NCI-H526 treated with DMSO at 0.1 percent for 48 hours (cell line): ENCODE measurements around the gene EWSR1.

Source experiments
- DNase-seq: peaks from one replicate; lab custom pipeline; 2025; lab: John Stamatoyannopoulos, UW

EWSR1 gene

DNA sequence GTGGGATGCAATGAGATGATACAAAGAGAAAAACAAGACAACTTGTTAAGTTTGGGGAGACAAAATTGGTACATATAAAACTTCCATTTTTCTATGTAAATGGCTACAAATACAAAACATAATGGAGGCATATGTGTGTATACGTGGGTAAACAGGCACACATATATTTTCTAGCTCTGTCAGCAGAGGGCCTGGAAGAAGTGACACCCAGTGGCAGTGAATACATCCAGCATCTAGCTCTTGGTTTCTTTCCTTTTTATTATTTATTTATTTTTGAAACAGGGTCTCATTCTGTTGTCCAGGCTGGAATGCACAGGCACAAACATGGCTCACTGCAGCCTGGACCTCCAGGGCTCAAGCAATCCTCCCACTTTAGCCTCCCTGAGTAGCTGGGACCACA, 52.5 kb downstream of the EWSR1 start:
- no peak for DNase-seq

DNA sequence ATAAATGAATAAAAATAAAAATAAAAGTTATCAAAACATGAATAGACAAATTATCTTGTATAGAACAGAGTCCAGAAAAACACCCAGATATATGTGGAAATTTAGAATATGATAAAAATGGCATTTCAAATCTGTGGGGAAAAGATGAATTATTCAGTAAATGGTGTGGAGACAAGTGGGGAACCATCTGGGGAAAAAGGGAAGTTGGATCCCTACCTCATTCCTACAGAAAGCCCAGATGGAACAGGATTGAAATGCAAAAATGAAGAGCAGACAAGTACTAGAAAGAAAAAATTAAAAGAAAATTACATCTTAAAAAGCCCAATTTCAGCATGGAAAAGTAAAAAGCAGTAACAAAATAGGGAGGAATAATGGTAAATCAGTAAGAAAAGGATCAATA, 55.6 kb downstream of the EWSR1 start:
- no peak for DNase-seq

DNA sequence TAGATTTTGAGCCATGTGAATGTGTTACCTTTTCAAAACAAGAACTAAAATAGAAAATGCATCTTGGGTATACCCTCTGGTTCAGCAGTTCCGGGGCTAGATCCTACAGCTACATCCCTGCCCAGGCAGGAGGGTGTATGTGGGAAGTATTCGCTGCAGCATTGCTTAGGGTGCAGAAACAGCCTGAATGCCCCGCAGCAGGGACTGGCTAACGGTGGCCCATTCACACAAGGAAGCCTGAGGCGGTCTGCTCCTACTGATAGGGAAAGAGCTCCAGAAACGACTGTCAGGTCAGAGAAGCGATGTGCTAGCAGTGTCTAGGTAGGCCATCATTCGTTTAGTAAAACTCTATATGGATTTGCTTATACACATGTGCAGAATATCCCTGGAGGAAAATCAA, 57.3 kb downstream of the EWSR1 start:
- DNase-seq: no peak

DNA sequence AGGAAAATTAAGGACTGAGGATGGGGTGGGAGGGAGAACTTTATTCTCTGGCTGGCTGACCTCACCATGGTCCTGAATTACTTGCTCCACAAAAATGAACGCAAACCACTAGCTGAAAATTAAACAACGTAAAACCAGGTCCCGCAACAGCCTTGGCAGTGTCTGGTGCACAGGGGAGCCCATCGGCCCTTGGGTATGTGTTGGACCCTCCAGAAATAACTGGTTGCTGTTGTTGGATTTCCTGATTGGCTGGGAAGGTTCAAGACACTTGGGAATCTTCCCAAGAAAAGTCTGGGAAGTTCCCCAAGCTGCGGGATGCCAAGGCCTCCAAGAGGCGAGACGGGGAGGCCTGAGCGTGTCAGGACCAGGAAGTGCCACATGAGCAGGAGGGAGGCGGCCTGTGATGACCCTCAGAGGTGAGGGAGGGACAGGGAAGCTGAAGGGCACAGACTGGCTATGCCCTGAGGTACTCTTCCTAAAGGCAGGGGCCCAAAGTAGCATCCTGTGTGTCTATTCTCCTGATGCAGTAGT, 57.8 kb downstream of the EWSR1 start:
- DNase-seq: no peak

DNA sequence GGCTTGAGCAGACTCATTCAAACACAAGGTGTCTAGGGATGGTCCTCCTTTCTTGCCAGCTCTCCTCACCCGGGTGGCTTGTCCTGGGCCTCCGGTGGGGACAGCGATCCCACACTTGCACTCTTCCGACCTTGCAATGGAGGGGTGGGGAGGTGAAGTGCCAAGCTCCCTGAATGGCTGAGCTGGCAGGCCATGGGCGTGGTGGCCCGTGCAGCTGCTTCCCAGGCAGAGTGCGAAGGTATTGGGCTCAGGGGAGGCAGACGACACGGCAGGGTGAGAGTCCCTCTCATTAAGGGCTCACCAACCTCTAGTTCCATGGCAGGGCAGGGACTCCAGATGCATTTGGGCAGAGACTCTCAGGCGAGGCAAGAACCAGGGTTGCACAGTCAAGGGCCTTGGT, 58.4 kb downstream of the EWSR1 start:
- DNase-seq: no peak

DNA sequence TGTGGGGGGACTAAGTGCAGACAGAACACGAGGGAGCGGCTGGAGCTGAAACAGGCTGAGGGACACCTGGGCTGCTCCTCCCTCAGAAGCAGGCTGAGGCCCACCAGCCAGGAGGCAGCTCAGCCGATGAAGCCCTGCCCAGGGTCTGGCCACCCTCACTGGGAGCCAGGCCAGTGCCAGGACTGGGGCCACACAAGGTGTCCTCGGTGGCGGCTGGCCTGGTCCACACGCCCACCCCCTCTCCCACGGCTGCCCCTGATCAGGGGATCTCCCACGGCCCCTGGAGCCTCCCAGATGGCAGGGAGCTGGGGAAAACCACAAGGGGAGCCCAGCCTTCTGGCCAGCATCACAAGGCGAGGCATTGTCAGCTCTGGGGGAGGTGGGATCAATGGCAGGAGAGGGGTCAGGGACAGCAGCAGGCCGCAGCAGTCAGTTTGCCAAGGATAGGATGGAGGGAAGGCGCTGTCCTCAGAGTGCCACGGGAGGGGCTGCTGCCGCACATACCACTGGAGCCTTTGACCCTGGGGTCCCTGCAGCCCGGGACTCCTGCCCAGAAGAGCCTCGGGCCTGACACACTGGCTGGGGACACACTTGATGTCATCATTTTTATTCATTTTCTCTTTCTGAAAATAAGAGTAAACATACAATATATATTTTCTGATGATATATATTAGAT, 59.2 kb downstream of the EWSR1 start:
- no peak for DNase-seq

DNA sequence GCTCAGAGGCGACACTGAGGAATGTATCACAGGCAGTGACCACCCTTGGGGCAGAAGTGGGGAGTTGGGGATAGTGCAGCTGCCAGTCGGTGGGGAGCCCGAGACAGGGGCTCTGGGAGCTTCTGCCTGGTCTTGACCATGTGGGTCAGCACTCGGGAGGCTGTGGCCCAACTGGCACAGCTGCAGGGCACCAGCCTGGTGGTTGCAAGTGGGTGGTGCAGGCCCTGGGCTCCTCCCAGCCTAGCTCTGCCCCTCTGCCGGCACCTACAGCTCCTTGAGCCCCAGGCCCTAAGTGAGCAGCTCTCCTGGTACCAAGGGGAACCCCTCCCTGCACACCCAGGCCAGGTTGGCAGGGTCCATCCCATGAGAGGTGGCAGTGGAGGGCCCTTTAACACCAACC, 60.0 kb downstream of the EWSR1 start:
- no peak for DNase-seq

DNA sequence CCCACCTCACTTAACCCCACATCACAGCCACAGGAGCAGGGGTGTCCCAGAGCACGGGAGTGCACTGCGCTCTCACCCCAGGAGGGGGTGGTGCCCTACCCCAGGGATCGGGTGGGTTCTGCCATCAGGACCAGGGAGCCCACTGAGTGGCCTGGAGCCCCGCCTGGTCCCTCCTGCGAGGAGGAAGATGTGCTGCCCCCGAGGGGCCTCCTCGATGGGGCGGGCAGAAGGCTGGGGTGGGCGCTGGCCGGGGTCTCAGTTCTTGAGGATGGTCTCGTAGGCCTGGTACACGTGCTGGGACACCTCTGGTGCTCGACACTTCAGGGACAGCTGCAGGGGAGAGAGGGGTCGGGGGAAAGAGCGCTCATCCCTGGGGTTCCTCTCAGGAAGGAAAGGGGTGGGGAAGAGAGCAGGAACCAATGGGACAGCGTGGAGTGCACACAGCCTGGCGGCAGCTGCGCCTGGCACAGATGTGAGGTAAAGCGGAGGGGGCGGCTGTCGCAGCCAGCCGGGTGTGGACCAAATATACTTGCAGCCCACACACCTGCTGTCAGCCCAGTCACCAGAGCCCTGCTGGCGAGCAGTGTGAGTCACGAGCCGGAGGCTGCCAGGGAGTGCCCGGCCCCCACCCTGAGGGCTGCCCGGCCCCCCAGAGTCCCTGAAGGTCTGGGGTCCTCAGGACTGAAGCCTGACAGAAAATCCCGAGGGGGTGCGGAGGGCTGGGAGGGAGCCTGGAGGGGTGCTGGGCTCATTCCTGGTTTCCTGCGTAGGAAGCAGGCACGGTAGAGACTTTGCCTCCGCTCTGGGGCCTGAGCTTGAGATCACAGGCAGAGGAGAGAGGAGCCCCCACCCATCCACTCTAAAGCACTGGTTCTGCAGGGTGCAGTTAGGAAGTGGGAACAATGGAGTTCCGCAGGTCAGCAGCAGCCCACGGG, 60.8 kb downstream of the EWSR1 start:
- no peak for DNase-seq

DNA sequence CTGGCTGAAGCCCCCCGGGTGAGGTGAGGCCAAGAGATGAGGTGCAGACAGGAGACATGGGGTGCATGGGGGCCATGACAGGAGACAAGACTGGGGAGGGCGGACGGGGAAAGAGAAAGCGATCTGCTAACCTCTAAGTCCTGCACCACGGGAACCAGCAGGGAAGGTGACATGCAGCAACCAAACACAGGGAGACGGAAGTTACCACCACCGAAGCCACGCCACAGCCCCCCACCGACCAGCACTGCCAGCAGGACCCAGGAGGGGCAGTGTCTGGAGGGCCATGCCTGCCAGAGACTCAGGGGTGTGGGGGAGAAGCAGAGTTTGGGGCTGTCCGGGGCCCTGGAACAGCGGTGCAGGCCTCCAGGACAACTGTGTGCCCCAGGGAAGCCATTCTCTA, 61.5 kb downstream of the EWSR1 start:
- DNase-seq: no peak

DNA sequence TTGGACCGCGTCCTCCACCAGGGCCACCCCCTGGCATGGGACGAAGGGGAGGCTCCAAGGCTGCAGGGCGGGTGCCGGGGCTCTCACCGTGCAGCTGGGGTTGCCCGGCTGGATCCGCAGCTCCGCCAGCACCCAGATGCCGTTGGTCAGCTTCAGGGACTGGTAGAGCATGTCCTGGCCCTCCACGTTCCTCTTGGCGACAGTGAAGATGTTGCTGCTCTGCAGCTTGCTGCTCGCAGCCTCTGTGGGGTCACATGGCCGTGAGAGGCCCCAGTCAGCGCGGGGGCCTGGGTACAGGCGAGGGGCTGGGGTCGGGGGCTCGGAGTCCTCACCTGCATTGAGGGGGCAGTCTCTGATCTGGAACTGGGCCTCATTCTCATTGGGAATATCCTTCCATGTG, 62.2 kb downstream of the EWSR1 start:
- no peak for DNase-seq

DNA sequence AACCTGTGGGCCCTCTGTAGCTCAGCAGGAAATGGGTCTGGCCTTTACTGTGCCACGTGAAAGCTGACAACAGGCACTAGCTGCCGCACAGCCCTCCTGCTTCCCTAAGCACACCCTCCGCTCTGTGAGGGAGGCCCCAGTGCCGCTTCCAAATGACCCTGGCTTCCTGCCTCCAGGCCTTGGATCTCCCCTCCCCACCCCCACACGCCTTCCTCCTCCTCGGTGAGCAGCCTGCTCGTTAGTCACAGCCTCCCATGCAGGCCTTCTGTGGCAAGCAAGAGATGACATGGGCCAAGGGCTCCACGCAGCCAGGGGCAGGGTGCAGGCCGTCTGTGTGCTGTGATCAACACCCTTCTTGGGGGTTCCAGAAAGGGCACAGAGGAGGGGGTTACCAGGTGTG, 62.7 kb downstream of the EWSR1 start:
- DNase-seq: no peak

DNA sequence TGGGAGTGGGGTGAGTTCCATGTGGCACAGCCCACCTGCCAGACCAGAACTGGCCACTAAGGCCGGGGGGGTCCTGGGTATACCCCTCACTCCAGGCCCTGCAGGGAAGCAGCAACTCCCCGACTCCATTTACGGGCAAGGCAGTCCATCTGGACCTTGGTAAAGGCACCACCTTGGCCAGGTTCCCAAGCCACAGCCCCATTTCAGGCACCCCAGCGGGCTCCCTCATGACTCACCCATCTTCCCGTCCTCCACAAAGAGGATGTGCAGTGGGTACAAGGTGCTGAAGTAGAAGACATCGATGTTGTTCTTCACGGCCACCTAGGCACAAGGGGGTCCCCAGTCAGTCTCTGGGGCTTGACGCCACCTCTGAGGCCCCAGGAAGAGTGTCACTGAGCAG, 63.1 kb downstream of the EWSR1 start:
- DNase-seq: no peak

DNA sequence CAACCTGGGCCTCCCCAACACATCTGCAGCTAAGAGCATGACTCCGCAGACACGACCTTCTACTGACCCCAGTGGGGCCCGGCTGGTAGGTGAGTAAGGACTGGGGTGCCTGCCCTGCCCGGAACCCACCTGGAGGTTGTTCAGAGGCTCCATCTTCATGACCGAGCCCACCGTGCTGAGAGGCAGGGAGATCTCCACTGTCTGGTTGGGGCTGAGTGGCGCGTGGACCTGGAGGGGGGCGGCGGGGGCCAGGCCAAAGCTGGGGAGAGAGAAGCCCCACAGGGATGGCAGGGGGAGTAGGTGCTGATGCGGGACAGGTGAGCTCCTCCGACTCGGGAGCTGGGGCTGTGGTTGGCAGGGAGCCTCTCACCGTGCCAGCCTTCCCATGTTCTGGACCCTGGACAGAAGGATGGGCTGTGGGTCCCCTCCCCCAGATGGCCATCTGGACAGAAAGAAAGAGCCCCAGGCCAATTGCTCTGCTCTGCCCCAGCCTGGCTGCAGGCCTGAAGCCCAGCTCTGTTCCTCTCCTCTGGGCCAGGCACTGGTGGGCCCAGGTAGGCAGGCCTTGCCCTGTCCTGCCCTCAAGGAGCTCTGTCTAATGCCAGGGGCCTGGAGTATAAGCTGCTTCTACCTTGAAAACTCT, 63.7 kb downstream of the EWSR1 start:
- no peak for DNase-seq

DNA sequence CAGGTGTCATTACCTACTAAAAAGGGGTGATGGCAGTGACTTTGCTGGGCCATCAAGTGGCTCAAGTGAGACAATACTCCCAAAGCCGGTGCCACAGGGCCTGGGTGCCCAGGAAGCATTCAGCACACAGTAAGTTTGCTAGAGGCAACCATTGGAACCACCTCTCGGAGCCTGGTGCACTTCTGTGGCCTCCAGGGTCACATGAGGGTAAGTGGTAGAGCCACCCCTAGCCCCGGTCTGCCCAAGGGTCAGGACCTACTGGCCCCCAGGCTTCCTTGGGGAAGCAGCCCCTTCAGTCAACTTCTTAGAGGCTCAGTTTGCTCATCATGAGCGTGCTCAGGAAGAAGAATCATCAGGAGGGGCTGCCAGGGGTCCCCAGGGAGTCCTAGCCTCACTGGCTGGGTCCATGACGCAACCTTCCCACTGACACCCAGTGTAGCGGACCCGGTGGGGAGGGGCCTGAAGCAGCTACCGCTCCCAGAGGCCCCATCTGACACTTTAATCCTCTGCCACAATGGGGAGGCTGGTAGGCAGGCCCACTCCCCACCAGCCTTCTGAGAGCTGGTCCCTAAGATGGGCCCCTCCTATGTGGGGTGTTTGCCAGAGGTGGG, 64.9 kb downstream of the EWSR1 start:
- no peak for DNase-seq

DNA sequence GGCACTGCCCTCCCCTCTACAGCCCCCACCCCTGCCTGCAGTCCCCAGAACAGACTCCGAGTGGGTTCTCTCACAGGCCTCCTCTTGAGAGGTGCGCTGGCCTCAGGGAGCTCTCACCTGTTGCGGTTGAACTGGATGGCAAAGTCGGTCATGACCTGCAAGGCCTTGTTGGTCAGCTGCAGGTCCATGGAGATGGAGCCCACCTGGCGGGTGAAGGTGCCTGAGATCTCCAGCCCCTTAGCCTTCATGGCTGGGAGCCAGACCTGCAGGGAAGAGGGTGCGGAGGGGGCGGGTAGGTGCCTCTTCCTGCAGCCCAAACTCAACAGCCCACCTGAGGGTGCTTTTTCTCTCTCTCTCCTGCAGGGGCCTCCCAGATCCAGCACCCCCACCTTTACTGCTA, 66.1 kb downstream of the EWSR1 start:
- DNase-seq: no peak

DNA sequence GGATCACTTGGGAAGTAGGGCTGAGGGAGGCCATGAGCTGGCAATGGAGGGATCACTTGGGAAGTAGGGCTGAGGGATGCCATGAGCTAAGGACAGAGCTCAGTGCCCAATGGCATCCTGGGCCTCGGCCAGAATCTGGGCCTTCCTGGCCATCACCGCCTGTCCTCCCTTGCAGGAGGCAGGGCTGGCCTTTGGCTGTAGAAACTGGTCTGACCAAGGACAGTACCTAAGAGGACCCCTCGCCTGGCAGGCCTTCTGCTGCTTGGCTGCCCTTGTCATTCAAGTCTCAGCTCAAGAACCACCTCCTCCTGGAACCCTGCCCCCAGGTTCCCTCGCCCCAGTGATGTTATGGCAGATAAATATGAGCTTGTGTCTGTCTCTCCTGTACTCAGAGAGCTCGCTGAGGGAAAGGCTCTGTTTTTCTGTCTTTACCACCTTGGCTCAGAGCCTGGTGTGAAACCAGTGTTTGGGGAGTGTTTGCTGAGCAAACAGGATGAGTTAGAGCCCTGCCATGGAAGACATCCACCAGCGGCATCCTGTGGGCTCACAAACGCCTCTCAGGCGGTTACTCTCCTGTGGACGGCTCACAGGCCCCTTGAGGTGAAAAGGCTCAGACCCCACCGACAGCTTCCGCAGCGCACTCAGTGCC, 66.8 kb downstream of the EWSR1 start:
- no peak for DNase-seq

DNA sequence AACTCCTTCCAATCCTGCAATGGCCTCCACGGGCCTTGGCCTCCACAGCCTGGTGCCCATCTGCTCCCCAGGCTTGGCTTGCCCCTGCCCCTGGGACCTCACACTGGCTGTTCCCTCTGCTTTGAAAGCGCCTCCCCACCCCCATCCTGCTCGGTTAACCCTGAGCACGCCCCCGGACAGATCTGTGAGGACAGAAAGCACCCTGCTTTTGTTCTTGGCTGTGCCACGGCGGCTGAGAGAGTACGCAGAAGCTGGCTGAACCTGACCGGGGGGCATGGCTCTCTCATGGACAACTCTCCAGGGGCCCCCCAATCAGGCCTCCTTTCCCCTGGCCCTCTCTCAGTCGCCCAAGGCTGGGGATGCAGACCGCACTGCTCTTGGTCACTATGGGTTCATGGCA, 67.6 kb downstream of the EWSR1 start:
- no peak for DNase-seq

DNA sequence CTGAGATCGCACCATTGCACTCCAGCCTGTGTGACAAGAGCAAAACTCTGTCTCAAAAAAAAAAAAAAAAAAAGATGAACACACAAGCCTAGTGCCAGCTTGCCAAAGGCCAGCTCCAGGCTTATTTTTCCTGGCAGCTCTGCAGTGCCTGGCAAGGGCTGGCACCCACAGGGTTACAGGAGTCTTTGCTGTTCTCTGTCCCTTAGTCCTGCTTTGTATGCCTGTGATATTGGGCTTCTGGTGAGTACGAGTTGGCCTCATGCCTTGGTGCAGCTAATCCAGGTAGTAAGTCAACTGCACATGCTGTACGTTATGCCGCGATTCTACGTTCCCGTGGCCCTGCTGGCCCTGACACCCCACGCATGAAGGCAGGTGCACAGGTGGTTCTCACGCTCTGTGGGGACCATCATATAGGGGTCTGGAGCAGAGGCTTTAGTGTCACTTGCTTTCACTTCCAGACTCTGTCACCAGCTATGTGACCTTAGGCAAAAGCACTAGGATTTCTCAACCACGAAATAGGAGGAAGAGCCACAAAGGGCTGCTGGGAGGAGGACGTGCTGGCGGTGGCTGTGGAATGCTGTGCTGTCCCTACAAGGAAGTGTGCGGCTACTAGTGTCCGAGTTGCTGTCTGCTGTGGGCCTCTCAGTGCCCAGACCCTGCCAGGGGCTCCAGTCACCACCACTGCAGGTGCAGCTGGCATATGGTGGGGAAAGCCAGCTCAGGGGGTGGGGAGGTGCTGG, 68.9 kb downstream of the EWSR1 start:
- DNase-seq: no peak

DNA sequence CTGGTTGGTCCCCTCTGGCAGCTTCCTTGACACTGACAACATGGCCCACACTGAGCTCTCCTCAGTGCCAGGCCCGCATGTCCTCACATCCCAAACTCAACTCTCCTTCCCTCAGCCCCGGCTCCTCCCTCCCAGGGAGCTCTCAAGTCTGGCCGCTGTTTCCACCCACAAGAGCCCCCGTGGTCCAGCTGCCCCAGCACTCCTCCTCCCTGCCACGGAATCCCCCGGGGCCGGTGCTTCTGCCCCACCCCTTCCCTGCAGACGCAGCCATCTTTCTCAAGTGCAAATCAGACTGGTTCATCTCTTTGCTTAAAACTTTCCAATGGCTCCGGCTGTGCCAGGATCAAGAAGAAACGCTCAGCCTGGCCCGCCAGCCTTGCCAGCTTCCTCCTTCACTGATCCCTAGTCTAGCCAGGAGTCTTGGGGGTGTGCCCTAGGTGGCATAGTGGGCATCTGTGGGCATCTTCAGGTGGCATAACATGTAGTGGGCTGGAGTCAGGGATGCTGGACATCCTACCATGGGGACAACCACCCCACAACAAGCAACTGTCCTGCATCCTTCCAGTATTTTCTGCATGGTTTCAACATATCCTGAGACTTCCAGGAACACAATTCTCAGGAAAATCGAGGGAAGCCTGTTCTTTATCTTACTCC, 69.7 kb downstream of the EWSR1 start:
- DNase-seq: no peak

DNA sequence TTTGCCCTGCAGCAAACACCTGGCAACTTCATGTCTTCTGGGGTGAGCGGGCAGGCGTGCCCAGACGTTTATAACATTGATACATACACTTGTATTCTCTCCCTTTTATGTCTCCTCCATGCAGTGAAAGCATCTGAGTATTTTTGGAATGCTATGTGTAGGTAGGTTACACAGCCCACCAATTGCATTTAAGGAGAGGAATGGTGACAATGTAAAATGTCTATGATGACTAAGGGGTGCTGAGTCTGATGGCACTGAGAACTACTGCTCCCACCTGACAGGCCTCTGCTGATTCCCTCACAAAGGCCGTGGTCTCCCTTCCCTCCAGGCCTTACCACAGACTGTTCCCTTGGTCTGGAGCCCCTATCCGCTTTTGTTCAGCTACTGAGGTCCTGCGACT, 70.3 kb downstream of the EWSR1 start:
- no peak for DNase-seq
